NB4 (cell line): ENCODE results near the gene RASGRP1.

ENCODE experiments used
- DNase-seq: peaks from one replicate; pipeline ENCODE4 v3.0.0; 2010; ENCODE audit warnings: low read depth
- H3K4me3 ChIP-seq: one replicate; pipeline ENCODE4 v1.5.1; 2011; ENCODE audit warnings: mild to moderate bottlenecking, low read depth, low read length, moderate library complexity
- MYC ChIP-seq: IDR thresholded peaks from 2 replicates; pipeline ENCODE4 v1.6.1; 2011; ENCODE audit warnings: low read depth, low read length
- POLR2A ChIP-seq: IDR thresholded peaks from 2 replicates; pipeline ENCODE4 v1.6.1; 2011; ENCODE audit warnings: mild to moderate bottlenecking; ENCODE audit not compliant: insufficient read length; ENCODE audit errors: extremely low read depth
- TF ChIP-seq, protein P1 (sequence below): IDR thresholded peaks from 2 replicates; pipeline ENCODE4 v1.6.1; 2011; ENCODE audit warnings: low read depth, low read length
- TF ChIP-seq, protein P2 (sequence below): IDR thresholded peaks from one replicate; pipeline ENCODE4 v1.5.1; 2012; ENCODE audit warnings: low read depth, low read length

Gene RASGRP1

DNA sequence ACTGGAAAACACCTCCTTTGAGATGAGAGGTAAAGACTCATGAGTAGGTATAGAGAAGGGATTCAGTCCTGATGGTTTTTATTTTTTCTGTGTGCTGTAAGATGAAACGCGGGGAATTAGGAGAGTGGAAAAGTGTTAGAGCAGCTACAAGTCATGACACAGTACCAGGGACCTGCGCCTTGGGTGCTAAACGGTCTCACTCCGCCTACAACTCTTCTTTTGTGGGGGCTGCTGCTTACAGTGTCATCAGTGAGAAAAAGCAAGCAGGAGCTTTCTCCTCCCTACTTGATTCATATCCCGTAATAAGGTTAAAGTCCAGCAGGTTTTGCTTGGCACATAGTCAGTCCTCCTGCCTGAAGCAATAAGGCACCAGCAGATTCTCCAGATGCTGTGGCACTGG lies 39.1 kb downstream of the RASGRP1 start:
- TF ChIP-seq, protein P1, sequence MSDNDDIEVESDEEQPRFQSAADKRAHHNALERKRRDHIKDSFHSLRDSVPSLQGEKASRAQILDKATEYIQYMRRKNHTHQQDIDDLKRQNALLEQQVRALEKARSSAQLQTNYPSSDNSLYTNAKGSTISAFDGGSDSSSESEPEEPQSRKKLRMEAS: no peak
- TF ChIP-seq, protein P2, sequence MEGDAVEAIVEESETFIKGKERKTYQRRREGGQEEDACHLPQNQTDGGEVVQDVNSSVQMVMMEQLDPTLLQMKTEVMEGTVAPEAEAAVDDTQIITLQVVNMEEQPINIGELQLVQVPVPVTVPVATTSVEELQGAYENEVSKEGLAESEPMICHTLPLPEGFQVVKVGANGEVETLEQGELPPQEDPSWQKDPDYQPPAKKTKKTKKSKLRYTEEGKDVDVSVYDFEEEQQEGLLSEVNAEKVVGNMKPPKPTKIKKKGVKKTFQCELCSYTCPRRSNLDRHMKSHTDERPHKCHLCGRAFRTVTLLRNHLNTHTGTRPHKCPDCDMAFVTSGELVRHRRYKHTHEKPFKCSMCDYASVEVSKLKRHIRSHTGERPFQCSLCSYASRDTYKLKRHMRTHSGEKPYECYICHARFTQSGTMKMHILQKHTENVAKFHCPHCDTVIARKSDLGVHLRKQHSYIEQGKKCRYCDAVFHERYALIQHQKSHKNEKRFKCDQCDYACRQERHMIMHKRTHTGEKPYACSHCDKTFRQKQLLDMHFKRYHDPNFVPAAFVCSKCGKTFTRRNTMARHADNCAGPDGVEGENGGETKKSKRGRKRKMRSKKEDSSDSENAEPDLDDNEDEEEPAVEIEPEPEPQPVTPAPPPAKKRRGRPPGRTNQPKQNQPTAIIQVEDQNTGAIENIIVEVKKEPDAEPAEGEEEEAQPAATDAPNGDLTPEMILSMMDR: no peak
- no peak for TF ChIP-seq MYC
- no peak for TF ChIP-seq POLR2A
- no peak for DNase-seq
- no peak overlapping the region for H3K4me3 ChIP-seq

DNA sequence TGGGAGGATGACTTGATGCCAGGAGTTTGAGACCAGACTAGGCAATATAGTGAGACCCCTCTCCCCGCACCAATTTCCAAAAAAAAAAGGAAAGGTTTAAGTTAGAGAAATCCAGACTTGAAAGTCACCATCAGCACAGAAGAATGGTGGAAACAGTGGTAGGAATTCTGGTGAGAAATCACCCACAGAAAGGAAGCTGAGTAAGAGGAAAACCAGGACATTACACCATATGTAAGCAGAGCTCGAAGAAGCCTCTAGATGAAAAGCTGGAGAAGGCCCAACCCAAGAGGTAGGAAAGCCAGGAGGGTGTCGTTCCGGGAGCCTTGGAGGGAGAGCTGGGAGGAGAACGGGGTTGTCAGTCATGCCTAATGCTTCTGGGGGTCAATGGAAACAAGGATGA lies 40.5 kb downstream of the RASGRP1 start:
- TF ChIP-seq MYC (no peak), POLR2A (no peak)
- TF ChIP-seq, protein P1: no peak
- TF ChIP-seq, protein P2: no peak
- H3K4me3 ChIP-seq: no peak overlapping the region
- DNase-seq: no peak

DNA sequence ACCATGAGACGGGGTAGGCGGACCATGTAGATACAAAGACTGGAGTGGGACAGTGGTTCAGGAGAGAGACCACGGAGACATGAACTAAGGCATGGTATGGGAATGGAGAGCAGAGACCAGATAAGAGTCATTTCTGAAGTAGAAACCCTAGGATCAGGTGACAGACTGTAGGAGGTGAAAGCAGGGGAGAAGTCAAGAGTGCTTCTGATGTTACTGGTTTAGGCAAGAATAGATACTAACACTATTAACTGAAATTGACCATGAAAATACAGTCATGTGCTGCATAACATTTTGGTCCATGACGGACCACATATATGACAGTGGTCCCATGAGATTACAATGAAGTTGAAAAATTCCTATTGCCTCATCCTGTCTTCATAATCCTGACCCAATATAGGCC lies 41.7 kb downstream of the RASGRP1 start:
- no peak for DNase-seq
- TF ChIP-seq POLR2A (no peak), MYC (no peak)
- TF ChIP-seq, protein P2: no peak
- TF ChIP-seq, protein P1: no peak
- no peak overlapping the region for H3K4me3 ChIP-seq

DNA sequence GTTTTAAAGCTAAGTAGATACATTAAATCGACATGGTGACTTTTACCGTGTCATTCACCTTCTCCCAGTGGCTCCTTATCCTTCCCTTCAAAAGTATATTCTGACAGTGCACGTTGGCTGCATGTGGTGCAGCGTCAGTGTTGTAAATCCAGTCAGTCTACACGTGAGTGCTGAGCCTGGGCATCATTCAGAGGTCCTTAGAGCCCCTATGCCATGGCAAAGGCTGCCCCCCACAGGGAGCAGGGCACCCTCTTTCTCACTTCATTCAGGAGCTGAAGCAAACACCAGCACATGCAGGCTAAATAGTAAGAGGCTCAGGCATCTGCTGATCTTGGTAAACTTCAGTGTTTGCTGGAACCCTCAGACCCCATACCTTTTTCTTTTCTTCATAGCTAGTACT lies 43.3 kb downstream of the RASGRP1 start:
- DNase-seq: no peak
- TF ChIP-seq, protein P1: no peak
- TF ChIP-seq MYC: no peak
- TF ChIP-seq POLR2A: no peak
- TF ChIP-seq, protein P2: no peak
- H3K4me3 ChIP-seq: no peak overlapping the region

DNA sequence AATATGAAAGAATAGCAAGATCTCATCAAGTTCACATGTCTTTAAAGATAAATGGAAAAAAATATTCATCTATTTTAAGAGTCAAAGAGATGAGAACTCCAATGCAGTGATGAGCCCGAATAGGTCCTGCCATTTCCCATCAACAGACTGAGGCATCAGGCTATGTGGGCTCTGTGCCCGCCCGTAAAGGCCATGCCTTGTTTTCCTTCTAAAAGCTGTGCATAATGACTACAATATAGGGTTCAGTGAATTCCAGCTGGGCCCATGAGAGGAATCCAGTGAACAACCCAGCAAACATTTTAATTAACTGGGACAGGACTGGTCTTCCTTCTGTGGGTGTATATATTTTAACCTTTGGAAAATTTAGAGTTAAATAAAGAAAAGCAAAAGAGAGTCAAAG lies 44.6 kb downstream of the RASGRP1 start:
- TF ChIP-seq, protein P1: no peak
- TF ChIP-seq, protein P2: no peak
- TF ChIP-seq MYC (no peak), POLR2A (no peak)
- DNase-seq: no peak

DNA sequence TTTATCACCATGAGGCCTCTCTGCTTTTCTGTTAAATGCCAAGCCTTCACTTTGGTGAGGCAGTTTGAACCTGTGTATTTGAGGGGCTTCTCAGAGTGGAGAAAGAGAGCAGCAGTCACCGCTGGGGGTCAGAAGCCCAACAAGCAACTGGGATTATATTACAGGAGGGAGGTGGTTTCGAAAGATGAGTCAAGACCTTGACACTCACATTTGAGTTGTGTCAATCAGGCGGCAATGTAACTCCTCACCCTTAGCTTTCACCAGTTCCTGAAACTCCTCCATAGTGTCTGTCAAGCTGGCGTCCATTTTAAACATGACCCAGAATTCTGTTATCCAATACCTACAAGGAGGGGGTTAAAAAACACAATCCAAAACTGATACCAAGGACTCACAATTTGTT lies 46.5 kb downstream of the RASGRP1 start:
- TF ChIP-seq MYC (no peak), POLR2A (no peak)
- TF ChIP-seq, protein P2: no peak
- TF ChIP-seq, protein P1: no peak
- H3K4me3 ChIP-seq: no peak overlapping the region
- DNase-seq: peak; percentile 8

More for the DNA sequence above, 44.6 kb downstream of the RASGRP1 start:
- H3K4me3 ChIP-seq: no peak overlapping the region
